ENCODE data around the gene ARL4D.
A peak's percentile ranks its signal among the peaks of the same experiment; 100 is the strongest.

ARL4D gene

GRCh38 chr17:43395165-43395564 is 3.6 kb upstream of the ARL4D start:
- no peak for TF ChIP-seq POLR2A (IDR thresholded peaks at IDR 0.05; ENCODE audit: low read depth, low read length)
- FAIRE-seq (no peak), DNase-seq (ENCODE audit: insufficient read length, low spot score) (no peak)

- no peak for DNase-seq (ENCODE audit: insufficient read length, low spot score)
- TF ChIP-seq POLR2A (IDR thresholded peaks at IDR 0.05; ENCODE audit: low read depth, low read length) = no peak
- FAIRE-seq = no peak
Observed at GRCh38 chr17:43396491-43397060, 2.2 kb upstream of the ARL4D start.

- DNase-seq (ENCODE audit: insufficient read length, low spot score) = no peak
- no peak for TF ChIP-seq POLR2A (IDR thresholded peaks at IDR 0.05; ENCODE audit: low read depth, low read length)
- FAIRE-seq = no peak
Observed at GRCh38 chr17:43399839-43400328, 1.1 kb downstream of the ARL4D start.

- FAIRE-seq (peak; percentile 6), DNase-seq (ENCODE audit: insufficient read length, low spot score) (peak; percentile 87)
- no peak for TF ChIP-seq POLR2A (IDR thresholded peaks at IDR 0.05; ENCODE audit: low read depth, low read length)
Observed at GRCh38 chr17:43400943-43401717, 2.3 kb downstream of the ARL4D start.

- DNase-seq (ENCODE audit: insufficient read length, low spot score) = no peak
- no peak for TF ChIP-seq POLR2A (IDR thresholded peaks at IDR 0.05; ENCODE audit: low read depth, low read length)
- FAIRE-seq = no peak
Observed at GRCh38 chr17:43402078-43402477, 3.3 kb downstream of the ARL4D start.

GRCh38 chr17:43402567-43402966 is 3.8 kb downstream of the ARL4D start:
- DNase-seq (ENCODE audit: insufficient read length, low spot score) (no peak), FAIRE-seq (no peak)
- no peak for TF ChIP-seq POLR2A (IDR thresholded peaks at IDR 0.05; ENCODE audit: low read depth, low read length)

- DNase-seq (ENCODE audit: insufficient read length, low spot score) = no peak
- TF ChIP-seq POLR2A (IDR thresholded peaks at IDR 0.05; ENCODE audit: low read depth, low read length) = no peak
- FAIRE-seq = no peak
Observed at GRCh38 chr17:43403846-43404245, 5.1 kb downstream of the ARL4D start.

- no peak for DNase-seq (ENCODE audit: insufficient read length, low spot score)
- TF ChIP-seq POLR2A (IDR thresholded peaks at IDR 0.05; ENCODE audit: low read depth, low read length) = no peak
- FAIRE-seq = no peak
Observed at GRCh38 chr17:43405861-43406260, 7.1 kb downstream of the ARL4D start.

GRCh38 chr17:43406676-43407645 is 8.2 kb downstream of the ARL4D start:
- DNase-seq (ENCODE audit: insufficient read length, low spot score) (no peak), FAIRE-seq (no peak)
- no peak for TF ChIP-seq POLR2A (IDR thresholded peaks at IDR 0.05; ENCODE audit: low read depth, low read length)

GRCh38 chr17:43409131-43409530 is 10.3 kb downstream of the ARL4D start:
- FAIRE-seq (no peak), DNase-seq (ENCODE audit: insufficient read length, low spot score) (no peak)
- no peak for TF ChIP-seq POLR2A (IDR thresholded peaks at IDR 0.05; ENCODE audit: low read depth, low read length)

GRCh38 chr17:43410557-43411368 is 12.0 kb downstream of the ARL4D start:
- no peak for DNase-seq (ENCODE audit: insufficient read length, low spot score)
- no peak for TF ChIP-seq POLR2A (IDR thresholded peaks at IDR 0.05; ENCODE audit: low read depth, low read length)
- FAIRE-seq = no peak

GRCh38 chr17:43411369-43411677 is 12.5 kb downstream of the ARL4D start:
- DNase-seq (ENCODE audit: insufficient read length, low spot score) (no peak), FAIRE-seq (no peak)
- TF ChIP-seq POLR2A (IDR thresholded peaks at IDR 0.05; ENCODE audit: low read depth, low read length) = no peak

GRCh38 chr17:43411749-43412148 is 13.0 kb downstream of the ARL4D start:
- DNase-seq (ENCODE audit: insufficient read length, low spot score) (no peak), FAIRE-seq (no peak)
- TF ChIP-seq POLR2A (IDR thresholded peaks at IDR 0.05; ENCODE audit: low read depth, low read length) = no peak
